ENCODE results near the gene LIG4. TPM values are rescaled to one million over a fixed set of nuclear protein-coding genes. Genes with fewer than 3 reads are reported as not detected.

Gene LIG4
- total and polyA plus RNA-seq, 9 of the 15 experiments (the other 6 are each of a cell fraction or from before 2014, with no cell fraction given), result 1.5 to 7.8 (median 5.1) TPM

DNA sequence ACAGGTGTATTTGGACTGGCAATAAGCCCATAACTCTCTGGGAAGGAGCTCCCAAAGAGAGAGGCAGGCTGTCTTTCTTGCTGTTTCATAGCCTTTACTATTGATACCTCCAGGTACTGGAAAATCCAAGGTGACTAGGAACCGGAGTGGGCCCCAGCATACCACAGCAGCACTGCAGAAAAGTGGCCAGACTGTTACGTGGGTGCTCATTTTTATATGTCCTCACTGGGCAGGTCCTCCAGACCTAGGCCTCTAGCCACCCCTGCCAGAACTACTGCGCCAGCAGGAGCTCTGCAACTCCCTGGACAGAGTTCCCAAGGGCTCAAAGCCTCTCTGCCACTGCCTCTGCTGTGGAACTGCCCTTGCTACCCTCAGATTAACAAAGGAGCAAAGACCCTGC lies 46.4 kb downstream of the LIG4 start (continued):
- TF ChIP-seq, protein P1, sequence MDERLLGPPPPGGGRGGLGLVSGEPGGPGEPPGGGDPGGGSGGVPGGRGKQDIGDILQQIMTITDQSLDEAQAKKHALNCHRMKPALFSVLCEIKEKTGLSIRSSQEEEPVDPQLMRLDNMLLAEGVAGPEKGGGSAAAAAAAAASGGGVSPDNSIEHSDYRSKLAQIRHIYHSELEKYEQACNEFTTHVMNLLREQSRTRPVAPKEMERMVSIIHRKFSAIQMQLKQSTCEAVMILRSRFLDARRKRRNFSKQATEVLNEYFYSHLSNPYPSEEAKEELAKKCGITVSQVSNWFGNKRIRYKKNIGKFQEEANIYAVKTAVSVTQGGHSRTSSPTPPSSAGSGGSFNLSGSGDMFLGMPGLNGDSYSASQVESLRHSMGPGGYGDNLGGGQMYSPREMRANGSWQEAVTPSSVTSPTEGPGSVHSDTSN (CRISPR knock-in tag; IDR thresholded peaks at IDR 0.05; ENCODE audit: low read depth), result no peak
- TF ChIP-seq, protein P1 (tag; conservative IDR thresholded peaks at IDR 0.05; ENCODE audit: low read depth), result no peak
- no peak for TF ChIP-seq ZNF830 (CRISPR knock-in tag; IDR thresholded peaks at IDR 0.05)

DNA sequence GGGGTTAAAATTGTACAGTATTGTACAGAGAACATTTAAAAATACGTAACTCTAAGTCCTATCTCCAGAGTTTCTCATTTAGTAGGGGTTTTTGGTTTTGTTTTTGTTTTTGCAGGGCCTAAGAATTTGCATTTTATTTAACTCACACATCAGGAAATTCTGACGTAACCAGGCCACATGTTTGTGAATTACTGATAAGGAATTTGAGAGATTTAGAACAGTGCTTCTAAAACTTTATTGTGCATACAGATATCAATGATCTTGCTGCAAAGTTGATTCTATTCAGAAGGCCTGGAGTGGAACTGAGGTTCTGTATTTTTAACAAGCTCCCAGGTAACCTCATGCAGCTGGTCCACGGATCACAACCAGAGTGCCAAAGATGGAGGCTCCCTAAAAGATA lies 49.3 kb downstream of the LIG4 start:
- no TSS peak for BruUV-seq (replicated peaks)
- in situ Hi-C loops (cut with MboI) (no loop called here), intact Hi-C loops (cut with micrococcal nuclease) (no loop called here)
- H3K27ac ChIP-seq (ENCODE audit: extremely low read depth, low read depth, low read length), result no peak overlapping the region
- no peak overlapping the region for H3K4me3 ChIP-seq
- FAIRE-seq (no peak), DNase-seq (ENCODE audit: extremely low read depth in 1 of 4, low spot score in 3 of 4) (no peak), ATAC-seq (no peak)
- TF ChIP-seq, protein P2, sequence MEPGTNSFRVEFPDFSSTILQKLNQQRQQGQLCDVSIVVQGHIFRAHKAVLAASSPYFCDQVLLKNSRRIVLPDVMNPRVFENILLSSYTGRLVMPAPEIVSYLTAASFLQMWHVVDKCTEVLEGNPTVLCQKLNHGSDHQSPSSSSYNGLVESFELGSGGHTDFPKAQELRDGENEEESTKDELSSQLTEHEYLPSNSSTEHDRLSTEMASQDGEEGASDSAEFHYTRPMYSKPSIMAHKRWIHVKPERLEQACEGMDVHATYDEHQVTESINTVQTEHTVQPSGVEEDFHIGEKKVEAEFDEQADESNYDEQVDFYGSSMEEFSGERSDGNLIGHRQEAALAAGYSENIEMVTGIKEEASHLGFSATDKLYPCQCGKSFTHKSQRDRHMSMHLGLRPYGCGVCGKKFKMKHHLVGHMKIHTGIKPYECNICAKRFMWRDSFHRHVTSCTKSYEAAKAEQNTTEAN (CRISPR knock-in tag; IDR thresholded peaks at IDR 0.05), result no peak
- TF ChIP-seq, protein P3, sequence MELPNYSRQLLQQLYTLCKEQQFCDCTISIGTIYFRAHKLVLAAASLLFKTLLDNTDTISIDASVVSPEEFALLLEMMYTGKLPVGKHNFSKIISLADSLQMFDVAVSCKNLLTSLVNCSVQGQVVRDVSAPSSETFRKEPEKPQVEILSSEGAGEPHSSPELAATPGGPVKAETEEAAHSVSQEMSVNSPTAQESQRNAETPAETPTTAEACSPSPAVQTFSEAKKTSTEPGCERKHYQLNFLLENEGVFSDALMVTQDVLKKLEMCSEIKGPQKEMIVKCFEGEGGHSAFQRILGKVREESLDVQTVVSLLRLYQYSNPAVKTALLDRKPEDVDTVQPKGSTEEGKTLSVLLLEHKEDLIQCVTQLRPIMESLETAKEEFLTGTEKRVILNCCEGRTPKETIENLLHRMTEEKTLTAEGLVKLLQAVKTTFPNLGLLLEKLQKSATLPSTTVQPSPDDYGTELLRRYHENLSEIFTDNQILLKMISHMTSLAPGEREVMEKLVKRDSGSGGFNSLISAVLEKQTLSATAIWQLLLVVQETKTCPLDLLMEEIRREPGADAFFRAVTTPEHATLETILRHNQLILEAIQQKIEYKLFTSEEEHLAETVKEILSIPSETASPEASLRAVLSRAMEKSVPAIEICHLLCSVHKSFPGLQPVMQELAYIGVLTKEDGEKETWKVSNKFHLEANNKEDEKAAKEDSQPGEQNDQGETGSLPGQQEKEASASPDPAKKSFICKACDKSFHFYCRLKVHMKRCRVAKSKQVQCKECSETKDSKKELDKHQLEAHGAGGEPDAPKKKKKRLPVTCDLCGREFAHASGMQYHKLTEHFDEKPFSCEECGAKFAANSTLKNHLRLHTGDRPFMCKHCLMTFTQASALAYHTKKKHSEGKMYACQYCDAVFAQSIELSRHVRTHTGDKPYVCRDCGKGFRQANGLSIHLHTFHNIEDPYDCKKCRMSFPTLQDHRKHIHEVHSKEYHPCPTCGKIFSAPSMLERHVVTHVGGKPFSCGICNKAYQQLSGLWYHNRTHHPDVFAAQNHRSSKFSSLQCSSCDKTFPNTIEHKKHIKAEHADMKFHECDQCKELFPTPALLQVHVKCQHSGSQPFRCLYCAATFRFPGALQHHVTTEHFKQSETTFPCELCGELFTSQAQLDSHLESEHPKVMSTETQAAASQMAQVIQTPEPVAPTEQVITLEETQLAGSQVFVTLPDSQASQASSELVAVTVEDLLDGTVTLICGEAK (IDR thresholded peaks at IDR 0.05), result peak; percentile 86
- TF ChIP-seq, protein P3 (CRISPR knock-in tag; IDR thresholded peaks at IDR 0.05), result no peak
- no peaks in the 10 kb centered on the region for H3K9me1 ChIP-seq (ENCODE audit: control insufficient read depth, insufficient read depth, low read length)
- 6% methylated on average over 3 of the region's 3 CpGs for WGBS (ENCODE audit: insufficient coverage, low coverage, missing lambda C conversion rate)
- no peaks in the 10 kb centered on the region for H3K9me3 ChIP-seq (replicated peaks; ENCODE audit: control insufficient read depth, insufficient read depth, low read depth, low read length)
- peak overlapping the region; percentile 35; the same call in 1 of the 2 replicates for H2AFZ ChIP-seq (ENCODE audit: low read depth, low read length)
- no peaks in the 10 kb centered on the region for H4K20me1 ChIP-seq (replicated peaks; ENCODE audit: control insufficient read depth, insufficient read depth, low read length)
- no peaks in the 10 kb centered on the region for H3K4me1 ChIP-seq (replicated peaks in 1 of 2; ENCODE audit: control insufficient read depth in 2 of 2, insufficient read depth in 2 of 2, low read length in 2 of 2)
- H3K79me2 ChIP-seq (ENCODE audit: control insufficient read depth, insufficient read depth, low read length), result no peaks in the 10 kb centered on the region
- H3K36me3 ChIP-seq (ENCODE audit: control insufficient read depth, insufficient read depth, low read length), result no peaks in the 10 kb centered on the region
- no peak overlapping the region for H3K9ac ChIP-seq (ENCODE audit: insufficient read depth in 1 of 2, low read depth in 2 of 2, low read length in 2 of 2)
- H3K4me2 ChIP-seq (ENCODE audit: insufficient read depth, low read length), result no peak overlapping the region
- H3K27me3 ChIP-seq (ENCODE audit: control insufficient read depth in 2 of 2, insufficient read depth in 2 of 2, low read length in 2 of 2), result no peaks in the 10 kb centered on the region
- CTCF ChIA-PET (ENCODE audit: low intra/inter-chr PET ratio), result no interaction called here
- POLR2A ChIA-PET, result no interaction called here
